H9 (cell line): ENCODE results near the gene KLHDC9. TPM values are rescaled to one million over a fixed set of nuclear protein-coding genes. Genes with fewer than 3 reads are reported as not detected.

Experiments
- DNase-seq: peaks from one replicate; pipeline ENCODE4 v3.0.0-alpha.2; 2017
- H2AFZ ChIP-seq: one replicate; pipeline ENCODE4 v1.6.1; 2013; ENCODE audit warnings: mild to moderate bottlenecking, low read length, control low read depth, moderate library complexity
- H2AK5ac ChIP-seq: 2 replicates; pipeline ENCODE4 v1.6.1; 2013; ENCODE audit warnings: low read length, control low read depth, mixed read lengths; ENCODE audit not compliant: insufficient read length
- H2BK120ac ChIP-seq: one replicate; pipeline ENCODE4 v1.6.1; 2013; ENCODE audit warnings: low read depth, mild to moderate bottlenecking, low read length, control low read depth, inconsistent platforms; ENCODE audit not compliant: poor library complexity, severe bottlenecking
- H2BK12ac ChIP-seq: 2 replicates; pipeline ENCODE4 v1.6.1; 2013; ENCODE audit warnings: low read length, control low read depth, mixed read lengths, low read depth; ENCODE audit not compliant: insufficient read length
- H2BK15ac ChIP-seq: 2 replicates; pipeline ENCODE4 v1.6.1; 2013; ENCODE audit warnings: low read depth, low read length, control low read depth
- H2BK20ac ChIP-seq: one replicate; pipeline ENCODE4 v1.6.1; 2013; ENCODE audit warnings: low read depth, mild to moderate bottlenecking, low read length, control low read depth, inconsistent platforms; ENCODE audit not compliant: poor library complexity, severe bottlenecking
- H2BK5ac ChIP-seq: 2 replicates; pipeline ENCODE4 v1.6.1; 2013; ENCODE audit warnings: low read length, control low read depth, mixed read lengths; ENCODE audit not compliant: insufficient read length
- H3K14ac ChIP-seq: 2 replicates; pipeline ENCODE4 v1.6.1; 2013; ENCODE audit warnings: low read length, control low read depth; ENCODE audit not compliant: insufficient read depth
- H3K18ac ChIP-seq: 2 replicates; pipeline ENCODE4 v1.6.1; 2013; ENCODE audit warnings: low read depth, mild to moderate bottlenecking, mixed read lengths, low read length, control low read depth; ENCODE audit not compliant: insufficient read length
- H3K23ac ChIP-seq: 2 replicates; pipeline ENCODE4 v1.6.1; 2013; ENCODE audit warnings: low read length, control low read depth, mixed read lengths, low read depth; ENCODE audit not compliant: insufficient read length
- H3K23me2 ChIP-seq: 2 replicates; pipeline ENCODE4 v1.6.1; 2013; ENCODE audit warnings: low read depth, mild to moderate bottlenecking, mixed read lengths, low read length, control low read depth; ENCODE audit not compliant: insufficient read length, poor library complexity, severe bottlenecking
- H3K27ac ChIP-seq: 2 replicates; pipeline ENCODE4 v1.5.1; 2013; ENCODE audit warnings: low read length, control low read depth, mixed read lengths, low read depth; ENCODE audit not compliant: insufficient read length
- H3K27me3 ChIP-seq: 2 replicates; pipeline ENCODE4 v1.6.1; 2013; ENCODE audit warnings: low read length, control low read depth, inconsistent platforms; ENCODE audit not compliant: insufficient read depth
- H3K4ac ChIP-seq: 2 replicates; pipeline ENCODE4 v1.6.1; 2013; ENCODE audit warnings: low read depth, mild to moderate bottlenecking, control low read depth, inconsistent platforms, low read length, moderate library complexity
- H3K4me1 ChIP-seq: 2 replicates; pipeline ENCODE4 v1.6.1; 2013; ENCODE audit warnings: low read length, control low read depth, inconsistent platforms; ENCODE audit not compliant: insufficient read depth
- H3K4me2 ChIP-seq: 2 replicates; pipeline ENCODE4 v1.6.1; 2013; ENCODE audit warnings: low read length, control low read depth, mixed read lengths; ENCODE audit not compliant: insufficient read length, insufficient read depth
- H3K56ac ChIP-seq: 2 replicates; pipeline ENCODE4 v1.6.1; 2013; ENCODE audit warnings: low read depth, mild to moderate bottlenecking, mixed read lengths, low read length, control low read depth; ENCODE audit not compliant: insufficient read length
- H3K79me1 ChIP-seq: 2 replicates; pipeline ENCODE4 v1.6.1; 2013; ENCODE audit warnings: low read depth, mild to moderate bottlenecking, moderate library complexity, low read length, control low read depth, inconsistent platforms; ENCODE audit not compliant: insufficient read depth, poor library complexity, severe bottlenecking
- H3K79me2 ChIP-seq: 2 replicates; pipeline ENCODE4 v1.6.1; 2013; ENCODE audit warnings: low read length, control low read depth, inconsistent platforms; ENCODE audit not compliant: insufficient read depth
- H3K9ac ChIP-seq: 2 replicates; pipeline ENCODE4 v1.6.1; 2013; ENCODE audit warnings: low read length, control low read depth, mixed read lengths; ENCODE audit not compliant: insufficient read length; ENCODE audit errors: extremely low read depth
- H3K9me3 ChIP-seq: one replicate; pipeline ENCODE4 v1.6.1; 2013; ENCODE audit warnings: low read depth, low read length, inconsistent platforms; ENCODE audit not compliant: control insufficient read depth
- H3T11ph ChIP-seq: one replicate; pipeline ENCODE4 v1.6.1; 2013; ENCODE audit warnings: mild to moderate bottlenecking, low read length, control low read depth, inconsistent platforms
- H4K20me1 ChIP-seq: one replicate; pipeline ENCODE4 v1.6.1; 2013; ENCODE audit not compliant: control insufficient read depth, insufficient read length, insufficient read depth
- H4K5ac ChIP-seq: 2 replicates; pipeline ENCODE4 v1.6.1; 2013; ENCODE audit warnings: low read depth, mild to moderate bottlenecking, mixed read lengths, low read length, control low read depth; ENCODE audit not compliant: insufficient read length
- H4K8ac ChIP-seq: replicated peaks from 2 replicates; pipeline ENCODE4 v1.6.1; 2013; ENCODE audit warnings: low read length, control low read depth, mixed read lengths, low read depth; ENCODE audit not compliant: insufficient read length
- H4K91ac ChIP-seq: 2 replicates; pipeline ENCODE4 v1.6.1; 2013; ENCODE audit warnings: low read depth, mild to moderate bottlenecking, moderate library complexity, mixed read lengths, low read length, control low read depth; ENCODE audit not compliant: insufficient read length
- H3K27ac Mint-ChIP-seq, 3 experiments: 2 replicates in 2 of 3; 3 replicates in 1 of 3; pipeline ENCODE4 v1.8.0; 2020 to 2021; ENCODE audit warnings: mixed read lengths in 3 of 3, mild to moderate bottlenecking in 1 of 3, moderate library complexity in 1 of 3
- H3K27me3 Mint-ChIP-seq: 2 replicates; pipeline ENCODE4 v1.8.0; 2021; ENCODE audit warnings: low read depth, mild to moderate bottlenecking, moderate library complexity, mixed read lengths
- H3K36me3 Mint-ChIP-seq, 3 experiments: 2 replicates in 2 of 3; 3 replicates in 1 of 3; pipeline ENCODE4 v1.8.0; 2020 to 2021; ENCODE audit warnings: low read depth in 3 of 3, mixed read lengths in 3 of 3; ENCODE audit not compliant: insufficient read depth in 1 of 3
- H3K4me1 Mint-ChIP-seq, 2 experiments: 2 replicates each; pipeline ENCODE4 v1.8.0; 2020; ENCODE audit warnings: mixed read lengths in 2 of 2
- H3K4me3 Mint-ChIP-seq, 2 experiments: 2 replicates in 1 of 2; 3 replicates in 1 of 2; pipeline ENCODE4 v1.8.0; 2020 to 2021; ENCODE audit warnings: mild to moderate bottlenecking in 2 of 2, mixed read lengths in 2 of 2, moderate library complexity in 1 of 2
- H3K9me3 Mint-ChIP-seq, 2 experiments: 2 replicates in 1 of 2; 3 replicates in 1 of 2; pipeline ENCODE4 v1.8.0; 2020; ENCODE audit warnings: mild to moderate bottlenecking in 2 of 2, mixed read lengths in 2 of 2, moderate library complexity in 1 of 2
- WGBS: extraction: QIAGEN DNeasy Blood & Tissue Kit; methylation state at CpG from one replicate; pipeline ENCODE4 v1.1.7; 2013; ENCODE audit warnings: missing lambda C conversion rate, low lambda C conversion rate, mixed read lengths; ENCODE audit not compliant: insufficient read length; ENCODE audit errors: extremely low coverage; 5-methylcytosine and 5-hydroxymethylcytosine counted together
- total RNA-seq: library from RNA; stranded (reverse); gene quantifications from 2 replicates; pipeline ENCODE4 v1.2.1, GENCODE V29; 2021
- TF ChIP-seq, protein P1 (sequence below): fragments of 200-600 bp; sonication (generic); conservative IDR thresholded peaks from 3 replicates; pipeline ENCODE4 v1.8.0; 2021; ENCODE audit warnings: antibody characterized with exemption, mild to moderate bottlenecking

Gene KLHDC9
- total RNA-seq, 1 experiment from 2014 or later = 6.6 TPM

DNA sequence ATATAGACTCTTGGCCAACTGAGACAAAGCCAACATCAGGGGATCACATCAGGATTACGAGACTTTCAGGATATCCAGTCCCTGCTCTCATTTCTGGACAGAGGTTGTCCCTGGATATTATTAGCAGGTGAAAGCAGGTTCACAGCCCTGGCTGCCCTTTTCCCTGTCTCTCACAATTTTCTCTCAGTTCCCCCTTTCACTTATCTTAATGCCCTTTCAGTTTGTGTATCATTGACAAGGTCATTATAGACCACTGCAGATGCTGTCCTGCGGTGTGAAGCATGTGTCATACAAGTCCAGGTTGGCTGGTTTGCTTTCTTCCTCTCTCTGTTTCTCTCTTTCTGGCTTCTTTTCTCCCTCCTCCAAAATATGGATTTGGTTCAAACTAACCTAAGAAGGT is 2.1 kb upstream of the KLHDC9 start:
- H3K56ac ChIP-seq = no peak overlapping the region
- H3K4me2 ChIP-seq = no peak overlapping the region

More for the DNA sequence above, 2.1 kb upstream of the KLHDC9 start:
- H2BK5ac ChIP-seq = no peak overlapping the region
- peaks cover 8 to 9% of the 10 kb centered on the region in 2 experiments for H3K4me1 Mint-ChIP-seq
- no peak overlapping the region for H3T11ph ChIP-seq
- WGBS = no CpG with 5 or more reads among the region's 2 CpGs
- no peak overlapping the region for H3K14ac ChIP-seq
- H3K79me1 ChIP-seq = no peaks in the 10 kb centered on the region
- H2BK15ac ChIP-seq = no peak overlapping the region
- H3K9me3 Mint-ChIP-seq = no peaks in the 10 kb centered on the region; a peak in 1 of 5 replicates
- H4K20me1 ChIP-seq = no peaks in the 10 kb centered on the region
- no peak for DNase-seq
- no peak overlapping the region; a peak in 1 of 7 replicates for H3K27ac Mint-ChIP-seq
- H3K27ac ChIP-seq = no peak overlapping the region
- H3K4me1 ChIP-seq = no peaks in the 10 kb centered on the region
- H3K79me2 ChIP-seq = no peaks in the 10 kb centered on the region
- H2BK20ac ChIP-seq = no peak overlapping the region
- H3K4me3 Mint-ChIP-seq = no peak overlapping the region
- H3K4ac ChIP-seq = no peak overlapping the region
- H3K23me2 ChIP-seq = peaks cover 10% of the 10 kb centered on the region
- no peak overlapping the region for H4K5ac ChIP-seq
- no peak overlapping the region for H3K9ac ChIP-seq
- TF ChIP-seq, protein P1, sequence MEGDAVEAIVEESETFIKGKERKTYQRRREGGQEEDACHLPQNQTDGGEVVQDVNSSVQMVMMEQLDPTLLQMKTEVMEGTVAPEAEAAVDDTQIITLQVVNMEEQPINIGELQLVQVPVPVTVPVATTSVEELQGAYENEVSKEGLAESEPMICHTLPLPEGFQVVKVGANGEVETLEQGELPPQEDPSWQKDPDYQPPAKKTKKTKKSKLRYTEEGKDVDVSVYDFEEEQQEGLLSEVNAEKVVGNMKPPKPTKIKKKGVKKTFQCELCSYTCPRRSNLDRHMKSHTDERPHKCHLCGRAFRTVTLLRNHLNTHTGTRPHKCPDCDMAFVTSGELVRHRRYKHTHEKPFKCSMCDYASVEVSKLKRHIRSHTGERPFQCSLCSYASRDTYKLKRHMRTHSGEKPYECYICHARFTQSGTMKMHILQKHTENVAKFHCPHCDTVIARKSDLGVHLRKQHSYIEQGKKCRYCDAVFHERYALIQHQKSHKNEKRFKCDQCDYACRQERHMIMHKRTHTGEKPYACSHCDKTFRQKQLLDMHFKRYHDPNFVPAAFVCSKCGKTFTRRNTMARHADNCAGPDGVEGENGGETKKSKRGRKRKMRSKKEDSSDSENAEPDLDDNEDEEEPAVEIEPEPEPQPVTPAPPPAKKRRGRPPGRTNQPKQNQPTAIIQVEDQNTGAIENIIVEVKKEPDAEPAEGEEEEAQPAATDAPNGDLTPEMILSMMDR = no peak
- no peak overlapping the region for H4K91ac ChIP-seq
- peaks cover 3 to 15% (median 14%) of the 10 kb centered on the region in 3 experiments; a peak in 5 of 7 replicates for H3K36me3 Mint-ChIP-seq
- no peak overlapping the region for H2AK5ac ChIP-seq
- H2AFZ ChIP-seq = no peak overlapping the region
- H3K27me3 Mint-ChIP-seq = peaks cover 11% of the 10 kb centered on the region
- no peak overlapping the region for H2BK12ac ChIP-seq
- H4K8ac ChIP-seq = no peak overlapping the region
- no peak overlapping the region for H3K23ac ChIP-seq
- no peaks in the 10 kb centered on the region; the same call in 1 of the 2 replicates for H3K27me3 ChIP-seq
- no peak overlapping the region for H2BK120ac ChIP-seq
- no peak overlapping the region for H3K18ac ChIP-seq
- no peaks in the 10 kb centered on the region for H3K9me3 ChIP-seq
